OCI-LY7 (cell line): ENCODE data around the gene TLR1. TPM values are rescaled to one million over a fixed set of nuclear protein-coding genes. Genes with fewer than 3 reads are reported as not detected.

Experiments used
- BruUV-seq: library from RNA; stranded (reverse); fragments of 400-500 nt; replicated peaks from 2 replicates; lab custom pipeline; 2021; lab: Mats Ljungman, UMichigan
- CTCF ChIA-PET: fragments of 300-600 bp; sonication (Branson Sonifier 250); formaldehyde crosslinking; loops from one replicate; lab custom pipeline; 2022; ENCODE audit warnings: antibody characterized with exemption; ENCODE audit not compliant: unreplicated experiment; lab: Charles Lee
- POLR2A ChIA-PET: fragments of 300-600 bp; sonication (Branson Sonifier 250); formaldehyde crosslinking; loops from one replicate; lab custom pipeline; 2022; ENCODE audit warnings: antibody characterized with exemption; lab: Charles Lee
- DNase-seq: peaks from one replicate; pipeline ENCODE4 v3.0.0-alpha.2; 2015; ENCODE audit warnings: low spot score
- H2AFZ ChIP-seq: fragments of 200-600 bp; sonication (generic), shearing (Covaris generic); 2 replicates; pipeline ENCODE4 v1.6.1; 2014; ENCODE audit warnings: mild to moderate bottlenecking, antibody characterized with exemption, low read length, moderate library complexity
- H3K27ac ChIP-seq: fragments of 200-600 bp; sonication (generic); 2 replicates; pipeline ENCODE4 v1.5.1; 2014; ENCODE audit warnings: mixed run types, low read depth, mild to moderate bottlenecking, moderate library complexity, low read length, inconsistent platforms; ENCODE audit not compliant: poor library complexity, severe bottlenecking
- H3K36me3 ChIP-seq: fragments of 200-600 bp; sonication (generic); 2 replicates; pipeline ENCODE4 v1.6.1; 2014; ENCODE audit warnings: mild to moderate bottlenecking, antibody characterized with exemption, low read length, moderate library complexity, mixed read lengths; ENCODE audit not compliant: insufficient read depth
- H3K4me1 ChIP-seq: fragments of 200-600 bp; sonication (generic); 2 replicates; pipeline ENCODE4 v1.5.1; 2014; ENCODE audit warnings: mild to moderate bottlenecking, low read length; ENCODE audit not compliant: insufficient read depth, poor library complexity, severe bottlenecking
- H3K4me2 ChIP-seq: fragments of 200-600 bp; sonication (generic); 2 replicates; pipeline ENCODE4 v1.6.1; 2014; ENCODE audit warnings: mild to moderate bottlenecking, low read length
- H3K4me3 ChIP-seq: fragments of 200-600 bp; sonication (generic); 2 replicates; pipeline ENCODE4 v1.5.1; 2014; ENCODE audit warnings: mild to moderate bottlenecking, low read depth, low read length; ENCODE audit not compliant: poor library complexity, severe bottlenecking
- H3K79me2 ChIP-seq: fragments of 200-600 bp; sonication (generic); 2 replicates; pipeline ENCODE4 v1.6.1; 2016; ENCODE audit warnings: low read depth, mild to moderate bottlenecking, low read length, moderate library complexity, mixed read lengths; ENCODE audit not compliant: insufficient read depth
- H3K9me2 ChIP-seq: fragments of 200-600 bp; sonication (generic); 2 replicates; pipeline ENCODE4 v1.6.1; 2016; ENCODE audit warnings: mild to moderate bottlenecking, low read length, mixed read lengths; ENCODE audit not compliant: insufficient read depth
- H3K9me3 ChIP-seq: fragments of 200-600 bp; sonication (generic); 2 replicates; pipeline ENCODE4 v1.6.1; 2014; ENCODE audit warnings: mild to moderate bottlenecking, mixed run types, low read length, mixed read lengths
- H4K20me1 ChIP-seq: fragments of 200-600 bp; sonication (generic); 2 replicates; pipeline ENCODE4 v1.6.1; 2014; ENCODE audit warnings: mild to moderate bottlenecking, antibody characterized with exemption, low read length, moderate library complexity, mixed read lengths; ENCODE audit not compliant: insufficient read depth
- CTCF ChIP-seq: fragments of 200-600 bp; sonication (generic); conservative IDR thresholded peaks from 2 replicates; pipeline ENCODE4 v1.5.1; 2014; ENCODE audit warnings: mild to moderate bottlenecking, antibody characterized with exemption, low read length, moderate library complexity, mixed read lengths
- EZH2phosphoT487 ChIP-seq: fragments of 200-600 bp; sonication (generic); IDR thresholded peaks from 2 replicates; pipeline ENCODE4 v1.6.1; 2018; ENCODE audit warnings: low read depth, borderline replicate concordance, mild to moderate bottlenecking, mixed run types, antibody characterized with exemption, low read length, moderate library complexity, mixed read lengths
- intact Hi-C: fragments of 100-400 bp; cut with micrococcal nuclease; formaldehyde crosslinking; loops from one replicate; pipeline ENCODE4 v1.10.0; 2022; ENCODE audit not compliant: unreplicated experiment
- total RNA-seq, 2 experiments: library from RNA; depleted of rRNA in 1 of 2; stranded (reverse); fragments of >200 nt in 1 of 2; shearing (Covaris generic) in 1 of 2; gene quantifications; 2 replicates each; pipeline ENCODE4 v1.2.3, GENCODE V29; 2014 to 2022

Gene TLR1
- total RNA-seq, 2 experiments from 2014 or later: 3.3 to 7.4 TPM

DNA sequence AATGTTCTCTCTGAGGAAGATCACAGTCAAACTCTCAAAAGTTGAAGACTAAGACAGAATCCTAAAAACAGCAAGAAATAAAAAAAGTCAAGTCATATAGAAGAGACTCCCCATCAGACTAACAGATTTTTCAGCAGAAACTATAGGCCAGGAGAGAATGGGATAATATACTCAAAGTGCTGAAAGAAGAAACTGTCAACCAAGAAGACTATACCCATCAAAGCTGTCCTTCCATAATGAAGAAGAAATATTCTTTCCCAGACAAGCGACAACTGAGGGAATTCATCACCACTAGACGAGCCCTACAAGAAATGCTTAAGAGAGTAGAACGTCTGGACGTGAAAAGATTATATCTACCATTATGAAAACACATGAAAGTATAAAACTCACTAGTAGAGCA lies 30.0 kb upstream of the TLR1 start:
- no peak overlapping the region for H2AFZ ChIP-seq
- no peaks in the 10 kb centered on the region; the same call in 1 of the 2 replicates for H3K36me3 ChIP-seq
- H3K9me2 ChIP-seq: no peaks in the 10 kb centered on the region
- no peaks in the 10 kb centered on the region for H3K4me1 ChIP-seq
- ChIA-PET POLR2A (interaction anchor here (0.6 to 1.6 kb wide), 5 partner anchors 12 to 1029 kb away, joined by 3 to 5 read pairs (median 3); no protein-coding TSS in a partner anchor), CTCF (no interaction called here)
- no peak for TF ChIP-seq CTCF
- no peak for TF ChIP-seq EZH2phosphoT487
- intact Hi-C loops: no loop called here
- H4K20me1 ChIP-seq: no peaks in the 10 kb centered on the region
- H3K27ac ChIP-seq: no peak overlapping the region
- no TSS peak for BruUV-seq
- no peak for DNase-seq
- 0 out of 2 replicates have a peak, but pooled peaks cover 5% of the 10 kb centered on the region for H3K79me2 ChIP-seq
- no peak overlapping the region for H3K4me3 ChIP-seq
- peaks cover 26% of the 10 kb centered on the region; the same call in 1 of the 2 replicates for H3K9me3 ChIP-seq
- no peak overlapping the region for H3K4me2 ChIP-seq

DNA sequence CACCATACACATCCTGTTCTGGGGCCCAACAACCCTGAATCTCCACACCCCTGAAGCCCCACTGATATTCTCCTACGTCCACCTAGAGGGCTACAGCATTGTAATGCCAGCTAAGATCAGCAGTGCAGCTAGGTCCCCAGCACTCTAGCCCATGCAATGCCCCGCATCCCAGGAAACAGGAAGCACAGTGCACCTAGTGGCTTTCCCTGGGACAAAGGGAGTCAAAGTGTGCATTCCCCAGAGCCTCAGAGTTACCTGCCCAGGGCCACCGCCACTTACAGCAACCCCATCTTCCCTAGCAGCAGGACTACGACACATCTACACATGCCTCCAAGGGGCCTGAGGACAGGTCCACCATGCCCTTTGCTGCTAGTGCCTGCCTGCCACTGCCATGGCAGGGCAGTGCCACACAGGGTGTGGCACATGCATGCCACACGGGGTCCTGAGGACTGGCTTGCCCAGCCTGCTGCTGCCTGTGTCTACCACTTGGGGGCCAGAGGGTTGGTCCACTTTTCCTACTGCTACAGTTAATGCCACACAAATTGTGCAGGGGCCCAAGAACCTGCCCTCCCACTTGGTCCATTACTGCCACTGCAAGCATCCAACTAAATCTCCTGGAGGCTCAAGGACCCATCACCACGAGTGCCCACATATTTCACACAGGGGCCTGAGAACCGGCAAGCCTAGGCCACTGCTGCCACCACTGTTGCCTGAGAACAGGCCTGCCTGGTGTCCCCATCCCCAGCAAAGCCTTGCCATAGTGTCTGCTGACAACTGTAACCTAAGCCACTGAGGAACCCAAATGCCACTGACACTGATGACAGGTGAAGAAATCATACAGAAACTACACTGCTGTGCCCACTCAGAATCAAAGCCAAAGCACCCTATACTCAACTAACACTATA lies 28.3 kb upstream of the TLR1 start:
- POLR2A ChIA-PET: interaction anchor here (1.6 to 2.3 kb wide), 2 partner anchors 11 to 14 kb away, joined by 3 to 11 read pairs; no protein-coding TSS in a partner anchor
- Histone ChIP-seq H3K4me3 (no peak overlapping the region), H3K27ac (no peak overlapping the region), H2AFZ (no peak overlapping the region), H3K4me1 (no peaks in the 10 kb centered on the region), H3K9me2 (no peaks in the 10 kb centered on the region), H3K4me2 (no peak overlapping the region), H4K20me1 (no peaks in the 10 kb centered on the region), H3K36me3 (no peaks in the 10 kb centered on the region; the same call in 1 of the 2 replicates), H3K79me2 (0 out of 2 replicates have a peak, but pooled peaks cover 5% of the 10 kb centered on the region), H3K9me3 (peaks cover 26% of the 10 kb centered on the region; the same call in 1 of the 2 replicates)
- BruUV-seq: no TSS peak
- TF ChIP-seq EZH2phosphoT487 (no peak), CTCF (peak; percentile 54; the same call in 1 of the 2 replicates)
- CTCF ChIA-PET: no interaction called here
- intact Hi-C loops: no loop called here
- DNase-seq: no peak

- H3K27ac ChIP-seq: no peak overlapping the region
- H2AFZ ChIP-seq: no peak overlapping the region
- 0 out of 2 replicates have a peak, but pooled peaks cover 5% of the 10 kb centered on the region for H3K79me2 ChIP-seq
- intact Hi-C loops: no loop called here
- no peak for DNase-seq
- H3K9me2 ChIP-seq: no peaks in the 10 kb centered on the region
- CTCF ChIA-PET: no interaction called here
- no TSS peak for BruUV-seq
- H3K9me3 ChIP-seq: peaks cover 20% of the 10 kb centered on the region; the same call in 1 of the 2 replicates
- TF ChIP-seq CTCF (no peak), EZH2phosphoT487 (no peak)
- POLR2A ChIA-PET: interaction anchor here (0.6 to 2.3 kb wide), 2 partner anchors 10 to 1620 kb away, joined by 3 to 11 read pairs; no protein-coding TSS in a partner anchor
- H4K20me1 ChIP-seq: no peaks in the 10 kb centered on the region
- no peaks in the 10 kb centered on the region for H3K36me3 ChIP-seq
- no peaks in the 10 kb centered on the region for H3K4me1 ChIP-seq
- H3K4me3 ChIP-seq: no peak overlapping the region
- H3K4me2 ChIP-seq: no peak overlapping the region
Observed at GRCh38 chr4:38832206-38832605, 27.6 kb upstream of the TLR1 start.
